ENCODE measurements around the gene PARN. TPM values are rescaled to one million over a fixed set of nuclear protein-coding genes. Genes with fewer than 3 reads are reported as not detected.

Gene PARN
- total and polyA plus RNA-seq, 2 of the 8 experiments (the other 6 are each of a cell fraction or from before 2014, with no cell fraction given): 24.5 to 44.6 TPM

GRCh38 chr16:14418795-14419225 is 211.2 kb downstream of the PARN start (continued):
- TF ChIP-seq TBP (IDR thresholded peaks at IDR 0.05; ENCODE audit: low read depth, low read length) (no peak), JUN (IDR thresholded peaks at IDR 0.05; ENCODE audit: low read depth, low read length) (no peak), ZNF274 (IDR thresholded peaks at IDR 0.05; ENCODE audit: borderline replicate concordance, extremely low read depth, low read length) (no peak)
